ENCODE data around the gene TRIM13.

The TRIM13 gene

DNA sequence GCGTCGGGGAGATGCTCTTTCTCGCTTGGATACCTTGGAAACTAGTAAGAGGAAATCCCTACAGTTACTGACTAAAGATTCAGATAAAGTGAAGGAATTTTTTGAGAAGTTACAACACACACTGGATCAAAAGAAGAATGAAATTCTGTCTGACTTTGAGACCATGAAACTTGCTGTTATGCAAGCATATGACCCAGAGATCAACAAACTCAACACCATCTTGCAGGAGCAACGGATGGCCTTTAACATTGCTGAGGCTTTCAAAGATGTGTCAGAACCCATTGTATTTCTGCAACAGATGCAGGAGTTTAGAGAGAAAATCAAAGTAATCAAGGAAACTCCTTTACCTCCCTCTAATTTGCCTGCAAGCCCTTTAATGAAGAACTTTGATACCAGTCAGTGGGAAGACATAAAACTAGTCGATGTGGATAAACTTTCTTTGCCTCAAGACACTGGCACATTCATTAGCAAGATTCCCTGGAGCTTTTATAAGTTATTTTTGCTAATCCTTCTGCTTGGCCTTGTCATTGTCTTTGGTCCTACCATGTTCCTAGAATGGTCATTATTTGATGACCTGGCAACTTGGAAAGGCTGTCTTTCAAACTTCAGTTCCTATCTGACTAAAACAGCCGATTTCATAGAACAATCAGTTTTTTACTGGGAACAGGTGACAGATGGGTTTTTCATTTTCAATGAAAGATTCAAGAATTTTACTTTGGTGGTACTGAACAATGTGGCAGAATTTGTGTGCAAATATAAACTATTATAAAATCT, 15.7 kb downstream of the TRIM13 start:
- peak in 1 of 2 donors; percentile 33 for DNase-seq (ENCODE audit: low read depth in 2 of 2)
- no peak overlapping the region for H3K4me3 ChIP-seq (replicated peaks in 1 of 2; ENCODE audit: low read depth in 2 of 2, low read length in 2 of 2)
- TF ChIP-seq, protein P1, sequence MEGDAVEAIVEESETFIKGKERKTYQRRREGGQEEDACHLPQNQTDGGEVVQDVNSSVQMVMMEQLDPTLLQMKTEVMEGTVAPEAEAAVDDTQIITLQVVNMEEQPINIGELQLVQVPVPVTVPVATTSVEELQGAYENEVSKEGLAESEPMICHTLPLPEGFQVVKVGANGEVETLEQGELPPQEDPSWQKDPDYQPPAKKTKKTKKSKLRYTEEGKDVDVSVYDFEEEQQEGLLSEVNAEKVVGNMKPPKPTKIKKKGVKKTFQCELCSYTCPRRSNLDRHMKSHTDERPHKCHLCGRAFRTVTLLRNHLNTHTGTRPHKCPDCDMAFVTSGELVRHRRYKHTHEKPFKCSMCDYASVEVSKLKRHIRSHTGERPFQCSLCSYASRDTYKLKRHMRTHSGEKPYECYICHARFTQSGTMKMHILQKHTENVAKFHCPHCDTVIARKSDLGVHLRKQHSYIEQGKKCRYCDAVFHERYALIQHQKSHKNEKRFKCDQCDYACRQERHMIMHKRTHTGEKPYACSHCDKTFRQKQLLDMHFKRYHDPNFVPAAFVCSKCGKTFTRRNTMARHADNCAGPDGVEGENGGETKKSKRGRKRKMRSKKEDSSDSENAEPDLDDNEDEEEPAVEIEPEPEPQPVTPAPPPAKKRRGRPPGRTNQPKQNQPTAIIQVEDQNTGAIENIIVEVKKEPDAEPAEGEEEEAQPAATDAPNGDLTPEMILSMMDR (IDR thresholded peaks at IDR 0.05; ENCODE audit: low read depth, low read length), result no peak

DNA sequence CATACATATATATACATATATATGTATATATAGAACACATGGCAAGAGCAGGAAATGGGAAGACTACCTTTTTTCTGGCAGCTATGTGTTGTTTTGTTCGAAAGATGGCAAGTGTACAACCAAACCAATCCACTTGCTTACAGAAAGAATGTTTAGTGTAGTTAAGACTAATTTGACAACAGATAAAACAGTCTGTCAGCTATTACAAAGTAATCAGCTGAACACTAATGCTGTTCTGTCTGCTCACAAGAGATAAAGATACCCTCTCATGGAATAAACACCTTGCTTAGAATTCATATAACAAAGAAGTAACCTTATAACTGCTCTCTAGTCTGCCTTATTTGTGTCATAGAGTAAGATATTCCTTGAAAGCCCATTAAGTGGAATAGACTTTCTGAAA, 17.5 kb downstream of the TRIM13 start:
- TF ChIP-seq, protein P1 (IDR thresholded peaks at IDR 0.05; ENCODE audit: low read depth, low read length), result no peak
- H3K4me3 ChIP-seq (replicated peaks in 1 of 2; ENCODE audit: low read depth in 2 of 2, low read length in 2 of 2), result no peak overlapping the region
- DNase-seq (ENCODE audit: low read depth in 2 of 2), result no peak

DNA sequence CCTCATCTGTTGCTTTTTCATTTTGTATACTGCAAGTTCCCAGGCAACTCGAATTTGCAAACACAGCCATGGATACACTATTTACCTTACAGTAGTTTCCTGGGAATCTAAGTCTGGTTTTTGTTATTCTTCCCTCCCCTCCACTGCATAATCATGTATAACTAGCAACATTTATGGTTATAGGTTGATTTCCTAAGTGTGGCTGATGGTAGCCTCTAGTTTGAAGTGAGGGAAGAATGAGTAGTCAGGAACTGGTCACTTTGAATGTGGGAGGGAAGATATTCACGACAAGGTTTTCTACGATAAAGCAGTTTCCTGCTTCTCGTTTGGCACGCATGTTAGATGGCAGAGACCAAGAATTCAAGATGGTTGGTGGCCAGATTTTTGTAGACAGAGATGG, 18.4 kb downstream of the TRIM13 start, which contains the start of gene KCNRG:
TSS of gene KCNRG (plus strand) at position 187 of the 400 bp plus-strand sequence. CDS start at position 237, 50 bp downstream.
- DNase-seq (ENCODE audit: low read depth in 2 of 2), result peak; percentile 50
- H3K4me3 ChIP-seq (replicated peaks in 1 of 2; ENCODE audit: low read depth in 2 of 2, low read length in 2 of 2), result no peak within 1 kb of the TSS
- TF ChIP-seq, protein P1 (IDR thresholded peaks at IDR 0.05; ENCODE audit: low read depth, low read length), result no peak

DNA sequence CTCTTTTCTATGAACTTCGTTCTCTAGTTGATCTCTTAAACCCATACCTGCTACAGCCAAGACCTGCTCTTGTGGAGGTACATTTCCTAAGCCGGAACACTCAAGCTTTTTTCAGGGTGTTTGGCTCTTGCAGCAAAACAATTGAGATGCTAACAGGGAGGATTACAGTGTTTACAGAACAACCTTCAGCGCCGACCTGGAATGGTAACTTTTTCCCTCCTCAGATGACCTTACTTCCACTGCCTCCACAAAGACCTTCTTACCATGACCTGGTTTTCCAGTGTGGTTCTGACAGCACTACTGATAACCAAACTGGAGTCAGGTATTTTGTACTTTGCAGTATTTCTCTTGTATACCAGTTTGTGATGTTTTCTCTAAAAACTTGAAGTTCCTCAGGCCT, 18.9 kb downstream of the TRIM13 start:
- DNase-seq (ENCODE audit: low read depth in 2 of 2), result no peak
- TF ChIP-seq, protein P1 (IDR thresholded peaks at IDR 0.05; ENCODE audit: low read depth, low read length), result no peak
- no peak overlapping the region for H3K4me3 ChIP-seq (replicated peaks in 1 of 2; ENCODE audit: low read depth in 2 of 2, low read length in 2 of 2)

DNA sequence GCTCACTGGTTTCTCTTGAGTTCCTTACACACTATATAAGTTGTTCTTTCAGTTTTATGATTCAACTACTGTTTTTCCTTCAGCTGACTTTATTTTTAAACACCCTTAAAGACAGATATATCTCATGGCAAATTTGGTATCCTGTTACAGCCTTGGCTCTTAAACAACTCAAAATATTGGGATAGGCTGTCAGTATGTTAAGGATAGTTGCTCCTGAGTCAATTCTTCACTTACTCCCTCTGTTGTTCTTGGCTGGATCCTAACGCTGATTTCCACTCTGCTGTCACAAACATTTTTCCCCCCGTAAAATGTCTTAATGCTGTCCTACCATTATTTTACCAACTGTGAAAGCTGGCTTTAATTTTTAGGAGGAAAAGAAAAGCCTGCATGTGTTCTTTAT, 19.6 kb downstream of the TRIM13 start:
- no peak overlapping the region for H3K4me3 ChIP-seq (replicated peaks in 1 of 2; ENCODE audit: low read depth in 2 of 2, low read length in 2 of 2)
- TF ChIP-seq, protein P1 (IDR thresholded peaks at IDR 0.05; ENCODE audit: low read depth, low read length), result no peak
- DNase-seq (ENCODE audit: low read depth in 2 of 2), result peak; percentile 48 to 57

DNA sequence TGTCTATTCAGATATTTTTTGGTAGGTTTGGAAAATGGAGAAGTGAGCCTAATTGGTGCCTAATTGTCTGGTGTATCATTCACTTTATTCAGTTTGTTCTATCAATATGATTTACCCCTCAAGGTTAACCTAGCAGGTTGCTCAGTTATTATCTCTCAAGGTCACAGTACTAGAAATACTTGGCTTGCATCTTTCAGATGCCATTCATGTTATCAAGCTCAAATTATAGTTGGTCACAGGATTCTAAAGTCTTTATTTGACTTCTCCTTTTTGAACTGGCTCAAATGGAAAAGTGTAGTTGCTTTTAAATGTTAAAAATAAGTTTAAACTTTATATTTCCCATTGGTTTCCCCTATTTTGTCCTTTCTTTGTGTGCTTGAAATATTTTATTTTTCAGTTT, 21.0 kb downstream of the TRIM13 start:
- no peak overlapping the region for H3K4me3 ChIP-seq (replicated peaks in 1 of 2; ENCODE audit: low read depth in 2 of 2, low read length in 2 of 2)
- TF ChIP-seq, protein P1 (IDR thresholded peaks at IDR 0.05; ENCODE audit: low read depth, low read length), result no peak
- DNase-seq (ENCODE audit: low read depth in 2 of 2), result no peak
